Mesothelial cell of epicardium (in vitro differentiated cells): Measurements from ENCODE around the gene UBE2E1. TPM values are rescaled to one million over a fixed set of nuclear protein-coding genes. Genes with fewer than 3 reads are reported as not detected.
"Not testable (repeated sequence)": the region's sequence is repeated elsewhere in the genome, so short reads cannot be mapped to it uniquely, and the experiment has no call there.

ENCODE experiments used
- DNase-seq, 2 experiments: peaks; one replicate each; pipeline ENCODE4 v3.0.0; 2021; ENCODE audit warnings: low spot score in 2 of 2; ENCODE audit not compliant: unreplicated experiment in 2 of 2
- H3K27ac Mint-ChIP-seq: 2 replicates; pipeline ENCODE4 v1.8.0; 2021; ENCODE audit warnings: mixed read lengths
- H3K27me3 Mint-ChIP-seq: 2 replicates; pipeline ENCODE4 v1.8.0; 2021; ENCODE audit warnings: low read depth, mixed read lengths
- H3K36me3 Mint-ChIP-seq: 2 replicates; pipeline ENCODE4 v1.8.0; 2021; ENCODE audit warnings: mixed read lengths
- H3K4me1 Mint-ChIP-seq: 2 replicates; pipeline ENCODE4 v1.8.0; 2021; ENCODE audit warnings: mixed read lengths
- H3K4me3 Mint-ChIP-seq: 2 replicates; pipeline ENCODE4 v1.8.0; 2021; ENCODE audit warnings: mild to moderate bottlenecking, moderate library complexity, mixed read lengths
- H3K9me3 Mint-ChIP-seq: 2 replicates; pipeline ENCODE4 v1.8.0; 2021; ENCODE audit warnings: mixed read lengths
- CTCF ChIP-seq: fragments of 200-600 bp; sonication (generic); IDR thresholded peaks from one replicate; pipeline ENCODE4 v1.5.0; 2021; ENCODE audit warnings: antibody characterized with exemption; ENCODE audit not compliant: unreplicated experiment
- total RNA-seq: library from RNA; stranded (reverse); gene quantifications from 3 replicates; pipeline ENCODE4 v1.2.1, GENCODE V29; 2021

Gene UBE2E1
- total RNA-seq, 1 donor from 2014 or later: 89.9 TPM

- no peaks in the 10 kb centered on the region for H3K9me3 Mint-ChIP-seq
- H3K36me3 Mint-ChIP-seq: peaks cover 6% of the 10 kb centered on the region
- H3K27ac Mint-ChIP-seq: no peak overlapping the region
- no peak for DNase-seq
- TF ChIP-seq CTCF: no peak
- peaks cover 20% of the 10 kb centered on the region for H3K4me1 Mint-ChIP-seq
- no peaks in the 10 kb centered on the region for H3K27me3 Mint-ChIP-seq
- no peak overlapping the region for H3K4me3 Mint-ChIP-seq
These were observed 31.9 kb downstream of the UBE2E1 start for GRCh38 chr3:23837691-23838090.

GRCh38 chr3:23840521-23840920, 34.8 kb downstream of the UBE2E1 start:
- Mint-ChIP-seq H3K36me3 (peaks cover 6% of the 10 kb centered on the region), H3K27me3 (no peaks in the 10 kb centered on the region), H3K27ac (no peak overlapping the region), H3K4me1 (peaks cover 20% of the 10 kb centered on the region), H3K9me3 (no peaks in the 10 kb centered on the region), H3K4me3 (no peak overlapping the region)
- DNase-seq: no peak
- TF ChIP-seq CTCF: no peak

- DNase-seq: no peak
- no peak for TF ChIP-seq CTCF
- Mint-ChIP-seq H3K4me3 (no peak overlapping the region), H3K9me3 (peaks cover 7% of the 10 kb centered on the region), H3K27ac (no peak overlapping the region), H3K36me3 (peaks cover 11% of the 10 kb centered on the region), H3K4me1 (peaks cover 3% of the 10 kb centered on the region), H3K27me3 (no peaks in the 10 kb centered on the region)
These were observed 38.1 kb downstream of the UBE2E1 start for GRCh38 chr3:23843869-23844268.

GRCh38 chr3:23845326-23846216, 39.8 kb downstream of the UBE2E1 start:
- H3K27me3 Mint-ChIP-seq: no peaks in the 10 kb centered on the region
- no peak for DNase-seq
- H3K27ac Mint-ChIP-seq: no peak overlapping the region
- H3K9me3 Mint-ChIP-seq: peaks cover 7% of the 10 kb centered on the region
- no peak overlapping the region for H3K4me3 Mint-ChIP-seq
- peaks cover 2% of the 10 kb centered on the region for H3K4me1 Mint-ChIP-seq
- no peak for TF ChIP-seq CTCF
- H3K36me3 Mint-ChIP-seq: peaks cover 7% of the 10 kb centered on the region

GRCh38 chr3:23849462-23849861, 43.7 kb downstream of the UBE2E1 start:
- H3K4me1 Mint-ChIP-seq, H3K27ac Mint-ChIP-seq, DNase-seq, H3K27me3 Mint-ChIP-seq, H3K4me3 Mint-ChIP-seq: not testable (repeated sequence)
- Mint-ChIP-seq H3K9me3 (peaks cover 12% of the 10 kb centered on the region), H3K36me3 (peaks cover 26% of the 10 kb centered on the region)

GRCh38 chr3:23856286-23856685, 50.5 kb downstream of the UBE2E1 start:
- no peak overlapping the region for H3K27ac Mint-ChIP-seq
- H3K4me1 Mint-ChIP-seq: peaks cover 14% of the 10 kb centered on the region
- H3K27me3 Mint-ChIP-seq: no peaks in the 10 kb centered on the region
- H3K36me3 Mint-ChIP-seq: peaks cover 18% of the 10 kb centered on the region
- H3K9me3 Mint-ChIP-seq: peaks cover 5% of the 10 kb centered on the region
- DNase-seq: no peak
- no peak for TF ChIP-seq CTCF
- no peak overlapping the region for H3K4me3 Mint-ChIP-seq
